Measurements from ENCODE around the gene OPN4. TPM values are rescaled to one million over a fixed set of nuclear protein-coding genes. Genes with fewer than 3 reads are reported as not detected.

The OPN4 gene
- polyA plus RNA-seq, 1 of the 3 experiments (the other 2 are of a cell fraction): 0.03 TPM

GRCh38 chr10:86705139-86705538 is 50.8 kb downstream of the OPN4 start:
- WGBS (ENCODE audit: low lambda C conversion rate): 100% methylated on average over 1 of the region's 1 CpG
- no peak for TF ChIP-seq FOSL2 (IDR thresholded peaks at IDR 0.05; ENCODE audit: borderline replicate concordance, low read depth)
- TF ChIP-seq REST (IDR thresholded peaks at IDR 0.05; ENCODE audit: low read depth, low read length): no peak
- TF ChIP-seq FOXM1 (IDR thresholded peaks at IDR 0.05; ENCODE audit: low read depth): no peak
- no peak for TF ChIP-seq GATA2 (CRISPR knock-in tag; IDR thresholded peaks at IDR 0.05)
- TF ChIP-seq EP300 (IDR thresholded peaks at IDR 0.05; ENCODE audit: borderline replicate concordance in 1 of 2, low read depth in 1 of 2, low read length in 1 of 2): no peak
- TF ChIP-seq NRF1 (IDR thresholded peaks at IDR 0.05; ENCODE audit: low read depth, low read length): no peak
- no peak for TF ChIP-seq YY1 (IDR thresholded peaks at IDR 0.05; ENCODE audit: low read depth)
- no peak for TF ChIP-seq FOXJ3 (CRISPR knock-in tag; IDR thresholded peaks at IDR 0.05)
- TF ChIP-seq RFX5 (IDR thresholded peaks at IDR 0.05; ENCODE audit: low read length): no peak
- TF ChIP-seq POLR2AphosphoS5 (IDR thresholded peaks at IDR 0.05; ENCODE audit: low read depth, low read length): no peak
- TF ChIP-seq USF2 (IDR thresholded peaks at IDR 0.05; ENCODE audit: borderline replicate concordance, low read depth, low read length): no peak
- no peak for TF ChIP-seq RCOR1 (IDR thresholded peaks at IDR 0.05; ENCODE audit: low read length)
- no peak for TF ChIP-seq MXI1 (IDR thresholded peaks at IDR 0.05; ENCODE audit: low read depth, low read length)
- no peak overlapping the region for H2AFZ ChIP-seq (ENCODE audit: low read depth)
- no peak overlapping the region for H3K27ac ChIP-seq (ENCODE audit: low read depth in 2 of 2, low read length in 1 of 2)
- H3K36me3 ChIP-seq (replicated peaks in 1 of 2; ENCODE audit: control insufficient read depth in 1 of 2, insufficient read depth in 2 of 2, low read length in 1 of 2): no peaks in the 10 kb centered on the region
- DNase-seq: no peak
- H3F3A ChIP-seq (replicated peaks; ENCODE audit: insufficient read depth): no peaks in the 10 kb centered on the region
- no peaks in the 10 kb centered on the region for H3K9me3 ChIP-seq
- no peaks in the 10 kb centered on the region for H4K20me1 ChIP-seq (ENCODE audit: insufficient read depth)
- H3K9me2 ChIP-seq: no peaks in the 10 kb centered on the region
- H3K4me2 ChIP-seq: no peak overlapping the region
- H3K9ac ChIP-seq: no peak overlapping the region
- POLR2A ChIA-PET: no interaction called here
- H3K27me3 ChIP-seq (ENCODE audit: insufficient read depth): no peaks in the 10 kb centered on the region
- H3K4me1 ChIP-seq (ENCODE audit: control insufficient read depth in 1 of 2, insufficient read depth in 2 of 2, low read depth in 1 of 2, low read length in 1 of 2): no peaks in the 10 kb centered on the region
- CTCF ChIA-PET: no interaction called here
- H3K79me2 ChIP-seq (ENCODE audit: insufficient read depth): no peaks in the 10 kb centered on the region
- no peak overlapping the region for H3K4me3 ChIP-seq (ENCODE audit: low read depth in 2 of 2, low read length in 1 of 2)

- 93% methylated on average over 2 of the region's 2 CpGs for WGBS (ENCODE audit: low lambda C conversion rate)
- no peak overlapping the region for H3K4me2 ChIP-seq
- H4K20me1 ChIP-seq (ENCODE audit: insufficient read depth): no peaks in the 10 kb centered on the region
- H3K4me3 ChIP-seq (ENCODE audit: low read depth in 2 of 2, low read length in 1 of 2): no peak overlapping the region
- H3K79me2 ChIP-seq (ENCODE audit: insufficient read depth): no peaks in the 10 kb centered on the region
- TF ChIP-seq RCOR1 (IDR thresholded peaks at IDR 0.05; ENCODE audit: low read length): no peak
- TF ChIP-seq FOSL2 (IDR thresholded peaks at IDR 0.05; ENCODE audit: borderline replicate concordance, low read depth): no peak
- TF ChIP-seq JUND (IDR thresholded peaks at IDR 0.05): no peak
- TF ChIP-seq ELF1 (IDR thresholded peaks at IDR 0.05): no peak
- TF ChIP-seq IRF3 (IDR thresholded peaks at IDR 0.05; ENCODE audit: low read depth, low read length): no peak
- TF ChIP-seq MEF2A (IDR thresholded peaks at IDR 0.05; ENCODE audit: borderline replicate concordance, low read depth): no peak
- no peak overlapping the region for H2AFZ ChIP-seq (ENCODE audit: low read depth)
- CTCF ChIA-PET: interaction anchor here (0.7 to 1.8 kb wide), 3 partner anchors 12 to 195 kb away, joined by 3 to 7 read pairs (median 7); no protein-coding TSS in a partner anchor
- DNase-seq: no peak
- peaks cover 3% of the 10 kb centered on the region for H3F3A ChIP-seq (replicated peaks; ENCODE audit: insufficient read depth)
- no peaks in the 10 kb centered on the region for H3K36me3 ChIP-seq (replicated peaks in 1 of 2; ENCODE audit: control insufficient read depth in 1 of 2, insufficient read depth in 2 of 2, low read length in 1 of 2)
- H3K27me3 ChIP-seq (ENCODE audit: insufficient read depth): no peaks in the 10 kb centered on the region
- POLR2A ChIA-PET: no interaction called here
- H3K9me3 ChIP-seq: no peaks in the 10 kb centered on the region
- no peak overlapping the region for H3K27ac ChIP-seq (ENCODE audit: low read depth in 2 of 2, low read length in 1 of 2)
- no peak overlapping the region for H3K9ac ChIP-seq
- peaks cover 3 to 4% of the 10 kb centered on the region in 2 experiments; a peak in 1 of 4 replicates for H3K4me1 ChIP-seq (ENCODE audit: control insufficient read depth in 1 of 2, insufficient read depth in 2 of 2, low read depth in 1 of 2, low read length in 1 of 2)
- H3K9me2 ChIP-seq: no peaks in the 10 kb centered on the region
Measured at GRCh38 chr10:86705905-86706304, 51.6 kb downstream of the OPN4 start.
